GM19438 (cell line): Measurements from ENCODE around the gene JPH2.
"Not testable (repeated sequence)": the region's sequence is repeated elsewhere in the genome, so short reads cannot be mapped to it uniquely, and the experiment has no call there.

ENCODE experiments used
- ATAC-seq: cut with Tn5 transposase; IDR thresholded peaks from one replicate; pipeline ENCODE4 v1.9.1; 2021; ENCODE audit warnings: low read depth; ENCODE audit not compliant: unreplicated experiment

JPH2 gene

DNA sequence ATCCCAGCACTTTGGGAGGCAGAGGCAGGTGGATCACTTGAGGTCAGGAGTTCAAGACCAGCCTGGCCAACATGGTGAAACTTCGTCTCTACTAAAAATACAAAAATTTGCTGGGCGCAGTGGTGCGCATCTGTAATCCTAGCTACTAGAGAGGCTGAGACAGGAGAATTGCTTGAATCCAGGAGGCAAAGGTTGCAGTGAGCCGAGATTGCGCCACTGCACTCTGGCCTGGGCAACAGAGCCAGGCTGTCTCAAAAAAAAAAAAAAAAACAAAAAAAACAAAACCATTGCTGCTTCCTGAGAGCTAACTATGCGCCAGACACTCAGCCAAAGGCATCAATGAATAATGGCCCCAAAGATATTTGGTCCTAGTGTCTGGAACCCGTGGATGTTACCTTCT lies 57.7 kb downstream of the JPH2 start:
- not testable (repeated sequence) for ATAC-seq

DNA sequence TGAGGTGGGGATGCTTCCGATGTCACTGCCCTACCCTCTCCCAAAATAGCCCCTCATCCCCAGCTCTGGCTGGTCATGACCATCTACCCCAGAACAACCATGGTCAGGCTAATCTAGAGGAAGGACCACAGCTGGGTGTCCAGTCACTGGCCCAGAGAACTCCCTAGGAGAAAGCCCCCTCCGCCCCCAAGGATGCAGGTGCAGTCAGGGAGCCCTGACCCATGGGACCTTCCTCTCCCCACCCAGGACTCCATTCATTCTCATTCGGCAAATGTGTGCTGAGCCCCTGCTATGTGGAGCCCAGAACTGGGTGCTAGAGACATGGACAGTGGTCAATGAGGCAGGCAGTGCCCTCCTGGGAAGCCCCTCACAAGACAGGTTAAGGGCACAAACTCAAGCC lies 60.5 kb downstream of the JPH2 start:
- ATAC-seq: no peak

DNA sequence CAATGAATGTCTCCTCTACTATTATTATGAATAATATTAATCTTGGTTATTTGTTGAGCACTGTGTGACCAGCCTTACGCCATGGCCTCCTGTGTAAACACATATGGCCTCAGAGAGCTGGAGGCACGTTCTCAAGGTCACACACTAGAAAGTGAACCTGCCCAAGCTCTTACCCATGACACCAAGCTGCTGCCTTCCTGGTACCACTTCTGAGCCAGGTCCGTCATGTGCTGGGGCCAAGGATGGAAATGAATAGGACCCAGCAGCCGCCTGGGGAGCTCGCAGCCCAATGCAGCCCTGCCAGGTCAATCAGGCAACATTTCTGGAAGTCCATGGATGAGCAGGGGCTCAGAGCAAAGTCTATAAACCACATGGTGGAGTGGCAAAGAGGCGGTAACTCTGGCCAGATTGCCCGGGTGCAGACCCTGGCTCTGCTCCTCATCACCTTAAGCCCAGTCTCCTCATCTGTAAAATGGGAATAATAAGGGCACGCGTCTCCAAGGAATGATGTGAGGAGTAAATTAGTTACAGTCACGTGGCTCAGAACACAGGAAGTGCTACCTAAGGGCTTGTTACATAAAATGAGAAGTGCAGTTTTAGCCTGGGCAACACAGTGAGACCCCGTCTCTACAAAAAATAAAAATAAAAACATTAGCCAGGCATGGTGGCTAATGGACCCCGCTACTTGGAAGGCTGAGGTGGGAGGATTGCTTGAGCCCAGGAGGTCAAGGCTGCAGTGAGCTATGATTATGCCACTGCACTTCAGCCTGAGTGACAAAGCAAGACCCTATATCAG lies 61.5 kb downstream of the JPH2 start:
- no peak for ATAC-seq

DNA sequence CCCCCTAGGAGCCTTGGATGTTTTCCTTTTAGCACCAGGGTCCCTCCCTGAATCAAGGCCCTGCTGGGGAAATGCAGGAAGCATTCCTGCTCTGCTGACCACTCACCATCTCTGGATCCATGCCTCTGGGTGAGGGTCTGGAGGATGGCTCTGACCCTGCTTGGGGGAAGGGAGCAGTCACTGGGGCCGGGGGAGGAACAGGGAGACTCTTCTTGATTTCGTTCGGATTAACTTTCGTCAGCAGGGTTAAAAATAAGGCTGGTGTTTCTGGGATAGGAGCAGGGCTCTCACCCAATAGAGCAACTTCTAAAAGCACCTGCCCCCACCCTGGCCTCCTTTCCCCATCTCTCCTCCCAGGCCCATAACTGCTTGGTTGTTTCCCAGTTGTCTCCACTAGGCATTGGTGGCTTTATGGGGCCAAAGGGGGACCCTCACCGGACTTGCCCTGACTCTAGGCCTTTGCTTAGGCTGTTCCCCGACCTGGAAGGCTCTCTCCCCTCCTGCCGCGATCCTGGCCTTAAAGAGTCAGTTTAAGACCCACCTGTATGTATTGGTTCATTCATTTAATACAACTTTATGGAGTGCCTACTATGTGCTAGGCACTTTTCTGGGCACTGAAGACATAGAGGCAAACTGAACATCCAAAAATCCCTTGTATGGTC lies 63.0 kb downstream of the JPH2 start:
- no peak for ATAC-seq

DNA sequence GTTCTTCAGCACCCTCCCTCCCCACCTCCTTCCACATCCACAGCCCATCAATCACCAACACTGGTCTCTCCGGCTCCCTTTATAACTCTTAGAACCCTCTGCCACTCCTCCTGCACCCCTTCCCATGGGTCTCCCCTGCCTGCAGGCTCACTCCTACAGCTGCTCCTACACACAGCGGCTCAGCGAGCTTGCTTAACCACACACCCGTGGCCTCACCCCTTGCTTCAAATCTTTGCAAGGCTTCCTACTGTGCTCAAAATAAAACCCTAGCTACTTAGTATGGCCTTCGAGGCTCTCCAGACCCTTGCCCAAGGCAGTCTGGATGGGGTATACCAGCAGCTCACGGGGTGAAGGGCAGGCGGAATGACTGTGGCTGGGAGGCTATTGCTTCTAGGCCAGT lies 63.7 kb downstream of the JPH2 start:
- ATAC-seq: no peak

DNA sequence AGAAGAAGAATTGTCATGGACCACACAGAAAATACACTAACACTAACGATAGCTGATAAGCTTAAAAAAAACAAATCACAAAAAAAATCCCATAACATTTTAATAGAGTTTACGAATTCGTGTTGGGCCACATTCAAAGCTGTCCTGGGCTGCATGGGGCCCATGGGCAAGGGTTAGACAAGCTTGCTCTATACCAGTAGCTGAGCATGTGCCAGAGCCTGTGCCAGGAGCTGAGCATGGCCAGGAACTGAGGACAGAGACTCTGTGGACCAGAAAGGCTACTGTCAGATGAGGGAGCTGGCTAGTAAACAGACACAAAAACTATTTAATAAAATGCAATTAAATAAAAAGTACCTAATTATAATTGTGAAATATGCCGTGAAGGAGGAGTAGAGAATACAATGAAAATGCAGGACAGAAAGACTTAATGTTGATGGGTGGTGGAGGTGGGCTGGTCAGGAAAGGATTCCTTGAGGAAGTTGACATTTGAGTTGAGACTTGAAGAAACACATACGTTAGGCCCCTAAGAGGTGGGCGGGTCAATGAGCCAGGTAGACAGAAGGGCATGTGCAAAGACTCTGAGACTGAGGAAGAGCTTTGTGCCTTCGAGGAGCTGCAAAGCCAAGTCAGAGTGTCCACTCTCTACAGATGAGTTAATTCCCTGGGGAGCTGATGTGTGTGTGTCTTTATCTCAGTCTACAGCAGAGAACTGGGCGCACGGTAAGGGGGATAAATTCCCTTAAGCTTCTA lies 66.1 kb downstream of the JPH2 start:
- ATAC-seq: no peak

DNA sequence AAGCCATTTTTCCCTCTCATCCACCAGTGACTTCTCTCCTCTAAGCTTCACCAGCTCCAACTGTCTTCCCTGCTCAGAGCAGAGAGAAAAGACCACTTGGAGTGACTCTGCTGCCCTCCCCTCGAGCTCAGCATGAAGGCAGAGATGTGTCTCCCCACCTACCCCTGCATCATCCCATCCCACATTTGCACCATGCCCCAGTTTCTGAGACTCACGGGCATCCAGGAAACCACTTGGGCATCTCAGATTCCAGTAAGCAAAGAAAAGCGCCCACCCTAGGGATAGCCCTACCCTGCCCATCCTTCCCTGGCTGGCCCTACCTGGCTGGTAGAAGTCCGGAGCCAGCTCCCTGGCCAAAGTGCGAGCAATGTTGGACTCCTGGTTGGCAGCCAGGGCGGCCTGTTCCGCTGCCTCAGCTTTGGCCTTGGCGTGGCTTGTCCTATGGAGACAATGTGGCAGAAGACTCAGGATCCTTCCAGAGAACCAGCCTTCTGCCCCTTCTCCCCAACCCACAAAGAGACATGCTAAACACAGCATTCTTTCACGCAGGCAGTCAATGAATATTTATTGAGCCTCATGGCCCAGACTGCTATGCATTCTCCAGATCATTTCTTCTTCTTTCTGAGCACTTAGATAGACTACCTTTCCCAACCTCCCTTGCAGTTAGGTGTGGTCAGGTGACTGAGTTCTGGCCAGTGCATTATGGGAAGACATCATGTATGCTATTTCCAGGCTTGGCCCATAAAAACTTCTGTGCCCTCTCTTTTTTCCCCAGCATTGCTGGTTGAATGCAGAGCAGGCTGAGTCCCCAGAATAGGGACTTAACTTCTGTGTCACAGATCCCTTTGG lies 68.6 kb downstream of the JPH2 start:
- ATAC-seq: no peak

DNA sequence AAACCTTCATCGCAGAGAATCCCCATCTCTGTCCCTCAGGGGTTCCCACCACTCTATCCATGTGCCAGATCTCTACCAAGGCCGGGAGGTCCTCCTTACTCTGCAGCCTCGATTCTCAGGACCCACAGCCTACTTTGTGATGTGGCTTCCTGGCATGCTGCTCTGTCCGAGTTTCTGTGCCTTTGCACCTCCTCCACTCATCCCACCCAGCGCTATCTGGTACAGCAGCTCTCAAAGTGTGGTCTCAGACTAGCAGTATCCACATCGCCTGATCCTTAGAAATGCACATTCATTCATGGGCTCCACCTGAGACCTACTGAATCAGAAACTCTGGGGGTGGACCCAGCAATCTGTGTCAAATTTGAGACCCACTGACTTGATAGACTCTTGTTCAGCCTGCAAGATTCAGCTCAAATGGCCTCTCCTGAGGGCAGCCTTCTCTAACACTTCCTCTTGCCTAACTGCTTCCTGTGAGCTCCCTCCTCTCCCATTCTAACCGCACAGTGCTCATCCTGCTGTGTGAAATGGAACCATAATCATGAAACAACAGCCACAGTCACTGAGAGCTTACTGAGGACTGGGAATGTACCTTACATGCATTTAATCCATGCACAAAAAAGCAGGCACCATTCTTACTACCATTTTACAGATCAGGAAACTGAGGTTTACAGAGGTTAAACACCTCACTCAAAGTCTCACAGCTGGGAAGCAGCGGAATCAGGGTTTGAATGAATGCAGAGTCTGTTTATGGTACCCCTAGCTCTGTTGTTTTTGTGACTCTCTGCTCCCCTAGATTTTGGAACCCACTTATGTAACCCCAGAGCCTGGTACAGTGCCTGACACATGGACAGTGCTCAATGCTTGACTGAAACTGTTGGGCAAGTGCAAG lies 69.4 kb downstream of the JPH2 start:
- no peak for ATAC-seq

DNA sequence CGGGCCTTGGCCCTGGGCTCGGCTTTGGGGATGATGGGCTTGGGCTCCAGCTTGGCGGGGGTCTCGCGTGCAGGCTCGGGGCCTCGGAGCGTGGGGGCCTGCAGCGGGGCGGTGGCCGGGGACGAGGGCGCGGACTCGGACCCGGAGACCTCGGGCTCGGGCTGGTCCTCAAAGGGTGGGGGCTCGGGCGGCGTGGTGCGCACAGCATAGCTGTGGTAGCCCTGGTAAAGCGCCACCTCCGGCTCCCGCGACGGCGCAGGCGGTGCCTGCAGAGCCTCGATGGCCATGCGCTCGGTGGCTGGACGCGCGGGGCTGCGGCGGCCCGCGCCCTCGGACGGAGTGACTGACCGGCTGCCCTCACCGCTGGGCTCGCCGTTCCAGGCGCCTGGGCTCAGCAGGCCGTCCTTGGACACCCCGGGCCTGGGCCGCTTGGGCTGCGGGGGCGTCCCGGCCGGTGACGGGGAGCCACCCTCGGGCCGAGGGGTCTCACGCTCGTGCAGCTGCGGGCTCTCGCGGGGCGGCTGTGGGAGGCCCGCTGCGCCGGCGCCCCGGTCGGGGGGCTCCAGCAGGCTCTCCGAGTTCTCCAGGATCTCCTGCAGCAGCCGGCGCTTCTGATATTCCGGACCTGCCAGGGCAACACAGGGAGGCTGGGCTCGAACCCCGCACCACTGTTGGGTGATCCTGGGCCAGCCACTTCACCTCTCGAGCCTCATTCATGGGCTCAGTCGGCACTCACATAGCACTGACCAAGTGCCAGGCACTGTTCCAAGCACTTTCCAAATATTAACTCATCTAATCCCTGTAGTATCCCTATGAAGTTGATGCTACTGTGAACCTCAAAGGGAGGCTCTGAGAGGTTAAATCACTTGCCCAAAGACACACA lies 71.0 kb downstream of the JPH2 start:
- no peak for ATAC-seq

DNA sequence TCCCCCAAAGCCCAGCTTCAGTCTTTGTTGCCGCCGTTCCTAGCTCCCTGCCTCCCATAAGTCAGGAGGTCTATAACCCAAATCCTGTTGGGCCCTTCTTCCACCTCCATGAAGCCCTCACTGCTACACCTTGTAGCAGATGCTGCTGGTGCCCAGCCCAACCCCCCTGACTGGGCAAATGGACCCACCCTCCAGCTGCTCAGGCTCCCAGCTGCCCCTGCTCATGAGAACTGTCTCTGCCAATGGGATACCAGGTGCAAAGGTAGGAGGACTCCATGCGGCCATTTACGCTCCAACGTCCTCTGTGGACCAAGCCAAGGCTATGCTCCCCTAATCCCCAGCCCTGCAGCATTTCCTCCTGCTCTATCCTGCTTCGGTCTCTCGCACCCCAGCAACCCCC lies 71.8 kb downstream of the JPH2 start:
- no peak for ATAC-seq

DNA sequence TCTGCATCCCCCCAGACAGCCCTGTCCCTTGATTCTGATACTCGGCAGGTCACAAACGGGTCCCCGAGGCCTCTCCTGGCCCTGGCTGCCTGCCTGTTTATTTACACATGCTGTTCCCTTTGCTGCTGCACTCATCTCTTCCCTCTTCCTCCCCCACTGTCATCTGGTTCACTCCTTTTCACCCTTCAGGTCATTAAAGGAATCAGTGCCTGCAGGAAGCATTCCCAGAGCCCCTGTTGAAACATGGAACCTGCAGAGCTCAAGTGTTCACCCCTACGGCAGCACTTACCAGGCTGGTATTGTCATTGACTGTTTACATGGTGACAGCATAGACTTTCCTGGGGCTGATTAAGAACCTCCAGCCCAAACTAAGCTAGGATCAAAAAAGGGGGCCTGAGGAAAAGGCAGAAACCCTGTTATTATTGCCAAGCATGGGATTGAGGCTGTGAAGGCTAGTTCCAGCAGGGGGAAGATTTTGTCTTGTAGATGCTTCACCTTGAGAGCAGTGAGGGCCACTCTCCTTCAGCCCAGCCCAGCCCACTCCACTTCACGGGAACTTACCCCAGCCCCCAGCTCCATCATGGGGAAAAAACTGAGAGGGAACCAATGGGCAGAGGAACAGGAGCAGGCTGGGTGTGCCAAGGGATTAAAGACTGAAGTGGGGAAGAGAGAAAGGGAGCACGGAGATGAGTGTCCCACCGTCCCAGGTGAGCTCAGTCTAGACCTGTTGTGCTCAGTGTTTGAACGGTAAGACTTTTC lies 73.2 kb downstream of the JPH2 start:
- ATAC-seq: no peak

DNA sequence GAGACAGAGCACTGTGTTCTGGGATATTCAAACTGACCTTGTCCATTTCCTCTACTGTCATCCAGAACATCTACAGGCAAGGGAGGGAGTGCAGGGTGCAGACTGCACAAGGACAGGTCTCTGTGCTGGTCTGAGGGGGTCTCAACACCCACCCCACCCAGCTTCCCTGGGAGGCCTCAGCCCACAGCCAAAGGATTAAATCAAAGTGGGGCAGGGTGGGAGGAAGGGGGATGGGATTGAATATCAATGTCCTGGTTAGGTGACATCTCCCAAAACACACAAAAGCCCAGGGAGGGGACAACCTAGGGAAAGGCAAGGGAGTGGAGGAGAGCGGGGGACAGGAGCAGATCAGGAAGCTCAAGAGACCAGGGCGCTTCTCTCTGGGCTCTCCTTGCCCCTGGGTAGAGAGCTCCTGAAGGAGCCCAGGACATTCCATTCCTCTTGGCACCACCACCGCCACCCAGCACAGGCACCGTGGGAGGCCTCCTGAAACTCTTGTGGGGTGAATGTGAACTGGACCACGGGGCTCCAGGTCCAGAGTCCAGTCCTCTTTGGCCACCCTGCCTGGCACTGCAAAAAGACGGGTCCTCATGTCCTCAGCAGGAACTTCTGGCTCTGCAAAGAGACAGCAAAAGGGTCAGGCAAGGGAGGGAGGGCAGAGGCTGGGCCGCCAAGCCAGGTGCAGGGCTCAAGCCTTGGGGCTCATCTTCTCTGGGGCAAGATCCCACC lies 73.9 kb downstream of the JPH2 start:
- no peak for ATAC-seq

DNA sequence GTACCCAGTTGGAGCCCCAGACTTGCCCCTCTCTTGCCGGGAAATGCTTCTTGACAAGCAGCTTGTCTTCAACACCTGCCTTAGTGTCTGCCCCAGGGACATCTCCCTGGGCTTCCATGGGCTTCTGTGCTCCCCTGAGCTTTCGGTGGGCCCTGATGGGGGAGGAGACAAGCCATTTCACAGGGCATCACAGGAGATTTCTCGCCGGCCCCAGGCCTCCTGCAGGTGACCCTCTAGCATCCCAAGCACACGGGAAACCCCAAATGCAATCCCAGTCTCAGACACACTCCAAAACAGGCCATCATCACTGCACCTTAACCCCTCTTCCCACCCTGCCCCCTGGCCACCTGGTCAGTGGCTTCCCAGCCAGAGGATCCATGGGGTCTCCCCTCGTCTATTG lies 74.5 kb downstream of the JPH2 start:
- no peak for ATAC-seq

DNA sequence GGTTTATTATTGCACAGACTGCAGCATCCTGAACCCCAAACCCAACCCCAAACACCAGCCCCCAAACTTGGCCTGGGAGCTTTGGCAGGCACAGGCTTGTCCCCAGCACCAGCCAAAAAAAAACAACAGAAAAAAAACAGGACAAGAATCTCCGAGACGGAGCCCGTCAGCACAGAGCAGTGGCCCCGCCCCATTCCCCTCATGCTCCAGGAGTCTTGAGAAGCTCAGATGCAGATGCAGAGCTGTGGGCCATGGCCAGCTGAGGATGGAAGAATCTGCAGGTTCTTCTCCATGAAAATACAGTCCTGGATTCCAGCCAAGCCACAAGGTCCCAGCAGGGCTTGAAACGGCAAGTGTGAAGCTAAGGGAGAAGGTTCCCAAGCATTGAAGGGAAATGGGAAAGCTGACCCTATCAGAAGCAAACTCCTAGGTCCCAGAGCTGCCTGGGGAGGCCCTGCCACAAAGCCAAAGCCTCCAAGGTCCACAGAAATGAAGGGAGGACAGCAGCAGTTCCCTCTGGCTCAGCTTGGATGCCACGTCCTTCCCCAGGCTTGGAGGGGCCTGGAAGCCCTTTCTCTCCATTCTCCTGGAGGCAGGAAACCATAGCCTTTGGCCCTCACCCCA lies 75.2 kb downstream of the JPH2 start:
- no peak for ATAC-seq

DNA sequence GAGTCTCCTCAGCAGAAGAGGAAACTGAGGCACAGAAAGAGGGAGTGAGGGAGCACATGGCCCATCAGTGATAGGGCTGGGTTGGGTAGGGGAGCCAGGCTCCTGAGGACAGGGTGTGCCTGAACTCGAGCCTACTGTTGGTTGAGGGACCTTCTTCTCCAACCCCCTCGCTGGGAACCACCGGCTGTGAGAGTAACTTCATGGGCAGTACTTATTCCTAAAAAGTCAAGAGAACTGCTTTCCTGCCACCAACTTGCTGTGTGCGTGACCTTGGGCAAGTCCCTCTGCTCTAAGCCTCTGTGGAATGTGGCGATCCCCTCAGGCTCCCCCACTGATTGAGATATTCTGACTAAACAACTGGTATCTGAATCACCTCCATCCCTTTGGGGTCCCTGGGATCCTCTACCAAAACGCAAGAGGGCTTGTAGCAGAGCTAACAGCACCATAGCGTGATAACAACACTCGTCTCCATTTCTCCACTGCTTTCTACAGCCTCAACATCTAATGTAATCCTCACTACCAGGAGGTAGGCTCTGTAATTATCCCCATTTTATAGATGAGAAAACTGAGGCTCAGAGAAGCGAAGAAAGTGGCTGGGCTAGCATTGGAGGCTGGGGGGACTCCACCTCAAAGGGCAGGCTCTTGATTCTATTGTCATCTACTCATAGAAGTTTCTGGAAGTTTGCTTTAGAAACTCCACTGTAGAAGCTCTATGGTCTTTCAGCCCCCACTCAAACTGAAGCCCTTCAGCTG lies 76.0 kb downstream of the JPH2 start:
- ATAC-seq: no peak

DNA sequence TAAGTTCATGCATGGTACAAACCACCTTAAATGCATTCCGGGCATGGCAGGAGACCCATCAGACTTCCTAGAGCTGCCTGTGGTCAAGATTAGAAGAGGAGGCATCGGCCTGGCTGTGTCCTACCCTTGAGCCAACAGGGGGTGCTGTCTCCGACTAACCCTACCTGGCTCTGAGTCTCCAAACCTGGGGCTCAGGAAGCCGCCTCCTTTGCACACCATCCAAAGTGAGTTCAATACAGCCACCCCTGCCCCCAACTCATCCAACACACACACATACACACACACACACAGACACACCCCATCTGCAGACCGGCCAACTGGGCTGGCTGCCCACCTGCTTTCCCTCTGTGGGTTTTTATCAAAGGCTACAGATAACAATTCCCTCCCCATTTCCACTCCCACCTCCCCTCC lies 77.0 kb downstream of the JPH2 start:
- no peak for ATAC-seq
